Islet of Langerhans (tissue), 1 donor: ENCODE results near the gene ICAM1.

Source experiments
- FAIRE-seq: peaks from one replicate; lab custom pipeline; 2011; peaks lifted over from hg19 to GRCh38; lab: Jason Lieb, UNC

ICAM1 gene

DNA sequence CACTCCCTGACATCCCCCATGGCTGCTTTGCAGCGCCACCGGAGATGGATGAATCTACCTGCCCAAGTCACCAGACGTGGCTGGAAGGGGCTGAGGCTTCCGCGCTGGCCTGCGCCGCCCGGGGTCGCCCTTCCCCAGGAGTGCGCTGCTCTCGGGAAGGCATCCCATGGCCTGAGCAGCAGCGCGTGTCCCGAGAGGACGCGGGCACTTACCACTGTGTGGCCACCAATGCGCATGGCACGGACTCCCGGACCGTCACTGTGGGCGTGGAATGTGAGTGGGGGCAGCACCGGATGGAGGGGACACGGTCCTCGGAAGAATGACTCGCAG lies 23.4 kb downstream of the ICAM1 start:
- FAIRE-seq = no peak

GRCh38 chr19:10295305-10295846 lies 24.5 kb downstream of the ICAM1 start:
- FAIRE-seq = no peak

GRCh38 chr19:10295847-10296591 lies 25.1 kb downstream of the ICAM1 start:
- FAIRE-seq = no peak

DNA sequence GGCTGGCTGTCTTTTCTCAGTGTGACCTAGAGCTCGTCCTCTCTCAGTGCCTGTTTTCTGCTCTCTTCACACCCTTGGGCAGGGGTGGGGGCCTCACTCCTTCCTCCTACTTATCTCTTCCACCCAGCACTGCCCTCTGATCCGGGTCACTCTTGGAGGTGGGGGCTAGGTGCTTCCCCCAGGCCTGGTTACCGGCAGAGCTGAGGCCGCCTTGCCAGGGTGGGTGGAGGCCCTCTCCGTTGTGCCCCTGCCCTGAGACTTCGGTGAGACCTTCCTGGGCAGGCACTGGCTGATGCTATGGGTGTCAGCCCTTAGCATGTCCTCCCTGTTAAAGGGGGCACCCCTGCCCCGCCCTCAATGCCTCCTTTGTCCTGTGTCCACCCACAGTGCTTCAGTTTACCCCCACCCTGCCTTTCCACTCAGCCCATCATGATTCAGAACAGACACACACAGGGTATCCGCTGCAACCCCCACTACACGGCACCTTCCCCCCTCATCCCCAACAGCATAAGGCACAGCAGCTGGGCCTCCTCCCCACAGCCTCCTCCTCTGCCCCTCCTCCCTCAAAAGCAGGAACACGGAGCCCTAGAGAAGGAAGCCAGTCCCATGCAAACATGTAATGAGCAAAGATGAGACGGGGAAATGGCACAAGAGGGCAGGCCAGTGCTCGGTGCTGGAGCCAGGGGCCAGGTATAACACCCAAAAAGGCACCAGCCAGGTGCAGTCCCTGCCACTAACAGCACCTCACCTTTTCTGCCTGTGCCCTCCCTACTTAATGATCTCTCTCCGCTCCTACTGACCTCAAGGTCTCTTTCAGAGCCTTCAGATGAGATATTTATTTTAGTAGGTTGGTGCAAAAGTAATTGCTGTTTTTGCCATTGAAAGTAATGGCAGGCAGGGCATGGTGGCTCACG lies 28.9 kb downstream of the ICAM1 start:
- FAIRE-seq = no peak

DNA sequence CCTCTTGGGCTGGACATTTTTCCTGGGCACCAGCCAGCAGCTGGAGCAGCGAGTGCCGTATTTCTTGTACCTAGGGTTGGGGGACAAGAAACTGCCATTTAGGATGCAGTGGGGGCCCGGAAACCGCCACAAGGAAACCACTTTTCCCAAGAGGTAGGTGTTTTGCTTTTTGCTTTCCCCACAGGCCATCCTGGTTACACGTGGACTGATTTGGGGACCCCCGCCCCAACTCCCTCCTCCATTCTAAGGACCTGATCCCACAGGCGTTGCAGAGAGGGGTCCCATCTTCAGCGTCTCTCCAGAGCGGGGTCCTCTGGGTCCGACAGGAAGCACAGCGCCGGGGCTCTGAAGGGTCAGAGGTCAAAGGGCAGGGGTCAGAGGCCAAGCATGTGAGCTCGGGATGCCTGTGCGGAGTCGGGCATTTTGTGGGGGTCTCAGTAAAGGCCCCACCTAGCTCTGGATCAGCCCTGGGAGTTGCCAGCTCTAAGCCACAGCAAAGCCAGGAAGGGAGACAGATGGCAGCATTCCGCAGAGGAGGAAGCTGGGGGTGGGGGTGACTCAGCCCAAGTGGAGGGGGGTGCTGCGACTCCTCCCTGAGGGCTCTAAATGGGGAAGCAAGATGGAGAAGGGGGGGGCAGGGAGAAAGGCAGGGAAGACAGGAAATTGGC lies 34.4 kb downstream of the ICAM1 start:
- FAIRE-seq = no peak

- no peak for FAIRE-seq
Observed at GRCh38 chr19:10306327-10306726, 35.4 kb downstream of the ICAM1 start.

DNA sequence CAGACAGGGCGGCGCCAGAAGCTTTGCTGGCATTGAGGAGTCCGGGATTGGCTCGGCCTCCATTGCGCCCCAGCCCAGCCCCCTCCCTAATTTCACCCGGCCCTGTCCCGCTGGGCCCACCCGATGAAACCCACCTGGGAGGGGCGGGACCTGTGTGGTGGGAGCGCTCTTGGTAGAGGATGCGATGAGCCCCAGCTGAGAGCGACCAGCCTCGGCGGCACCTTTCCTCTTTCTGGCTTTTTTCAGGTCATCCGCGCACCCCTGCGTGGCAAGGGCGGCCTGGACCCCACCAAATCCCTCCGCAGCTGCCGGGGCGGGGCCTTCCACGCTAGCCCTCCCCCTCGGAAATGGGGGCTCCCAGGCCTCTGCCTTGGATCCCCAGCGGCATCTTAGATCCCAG lies 38.5 kb downstream of the ICAM1 start, which contains the start of gene ZGLP1:
Gene ZGLP1, minus strand, starts transcription at position 393 of the 400 bp plus-strand sequence.
- FAIRE-seq = no peak

DNA sequence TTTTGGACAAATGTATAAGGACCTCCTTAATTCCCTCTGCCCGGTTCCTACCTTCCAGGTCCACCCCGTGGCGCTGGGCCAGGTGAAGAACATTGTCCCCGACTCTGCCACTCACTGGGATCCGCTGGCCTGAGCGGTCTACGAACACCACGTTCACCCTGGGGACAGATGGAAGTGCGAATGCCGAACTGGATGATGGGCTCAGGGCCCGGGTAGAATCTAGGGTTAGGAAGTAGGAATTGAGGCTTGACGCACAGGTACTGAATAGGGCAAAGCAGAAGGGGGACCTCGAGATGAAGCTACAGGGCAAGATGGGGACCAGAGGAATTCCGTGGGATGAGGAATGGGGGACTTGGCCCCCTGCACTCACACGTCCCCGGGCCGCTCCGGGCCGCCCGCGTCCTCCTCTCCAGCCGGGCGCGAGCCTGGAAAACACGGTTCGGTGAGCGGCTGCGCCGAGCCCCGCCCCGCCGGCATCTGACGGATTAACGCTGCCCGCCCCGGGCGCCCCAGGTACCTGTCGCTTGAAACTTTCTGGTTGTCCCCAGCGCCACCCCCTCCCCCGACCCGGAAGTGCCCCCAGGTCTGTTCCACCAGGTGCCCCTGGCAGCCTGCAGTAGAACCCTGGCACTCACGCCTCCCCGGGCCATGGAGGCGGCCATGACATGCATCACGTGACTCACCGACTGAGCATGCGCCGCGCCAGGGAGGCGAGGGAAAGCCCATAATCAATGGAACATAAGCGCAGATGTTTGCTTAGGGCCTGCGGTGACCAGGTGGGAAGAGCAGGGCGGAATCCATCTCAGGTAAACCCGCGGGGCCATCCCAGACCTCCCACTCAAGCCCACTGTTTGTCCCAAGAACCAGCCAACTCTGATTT lies 44.7 kb downstream of the ICAM1 start, which contains the start of gene FDX2:
Gene FDX2, minus strand, starts transcription at position 681 of the 880 bp plus-strand sequence. Its CDS starts 19 bp downstream, at position 662.
- no peak for FAIRE-seq

DNA sequence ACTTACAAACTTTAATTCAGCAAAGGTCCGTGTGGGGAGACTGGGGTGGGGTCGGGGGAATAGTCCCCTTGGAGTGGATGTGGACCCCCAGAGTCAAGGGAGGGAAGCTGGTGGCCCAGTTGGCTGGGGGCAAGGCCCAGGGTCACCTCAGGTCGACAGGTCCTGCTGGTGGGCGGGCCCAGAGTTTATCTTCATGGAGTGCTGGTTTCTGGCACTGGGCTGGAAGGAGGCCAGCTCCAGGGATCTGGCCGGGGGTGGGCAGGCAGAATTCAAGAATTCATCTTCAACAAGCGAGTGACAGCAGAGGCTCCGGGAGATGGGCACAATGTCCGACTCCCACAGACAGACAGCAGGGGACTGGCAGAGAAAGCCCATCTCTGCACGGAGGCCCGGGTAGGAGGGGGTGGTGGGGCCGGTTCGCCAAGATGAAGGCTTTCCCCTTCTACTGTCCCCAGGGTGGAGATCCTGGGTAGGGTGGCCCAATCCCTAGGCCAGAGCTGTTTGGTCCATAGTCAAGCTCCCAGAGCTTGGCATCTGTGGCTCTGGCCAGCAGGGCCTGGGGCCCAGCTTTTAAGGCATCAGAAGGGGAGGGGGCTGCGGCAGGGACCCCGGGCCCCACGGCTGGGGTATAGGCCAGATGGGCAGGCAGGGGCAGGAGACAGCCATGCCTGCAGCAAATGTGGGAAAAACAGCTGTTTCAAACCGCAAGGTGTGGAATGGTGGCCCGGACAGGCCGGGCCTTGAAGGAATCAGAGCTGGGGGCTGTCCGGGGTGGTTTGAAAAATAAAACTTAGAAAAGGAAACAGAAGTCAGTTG lies 45.5 kb downstream of the ICAM1 start:
- FAIRE-seq = no peak

- FAIRE-seq = no peak
Observed at GRCh38 chr19:10317045-10317856, 46.3 kb downstream of the ICAM1 start.

GRCh38 chr19:10317857-10318462 lies 47.0 kb downstream of the ICAM1 start:
- no peak for FAIRE-seq

DNA sequence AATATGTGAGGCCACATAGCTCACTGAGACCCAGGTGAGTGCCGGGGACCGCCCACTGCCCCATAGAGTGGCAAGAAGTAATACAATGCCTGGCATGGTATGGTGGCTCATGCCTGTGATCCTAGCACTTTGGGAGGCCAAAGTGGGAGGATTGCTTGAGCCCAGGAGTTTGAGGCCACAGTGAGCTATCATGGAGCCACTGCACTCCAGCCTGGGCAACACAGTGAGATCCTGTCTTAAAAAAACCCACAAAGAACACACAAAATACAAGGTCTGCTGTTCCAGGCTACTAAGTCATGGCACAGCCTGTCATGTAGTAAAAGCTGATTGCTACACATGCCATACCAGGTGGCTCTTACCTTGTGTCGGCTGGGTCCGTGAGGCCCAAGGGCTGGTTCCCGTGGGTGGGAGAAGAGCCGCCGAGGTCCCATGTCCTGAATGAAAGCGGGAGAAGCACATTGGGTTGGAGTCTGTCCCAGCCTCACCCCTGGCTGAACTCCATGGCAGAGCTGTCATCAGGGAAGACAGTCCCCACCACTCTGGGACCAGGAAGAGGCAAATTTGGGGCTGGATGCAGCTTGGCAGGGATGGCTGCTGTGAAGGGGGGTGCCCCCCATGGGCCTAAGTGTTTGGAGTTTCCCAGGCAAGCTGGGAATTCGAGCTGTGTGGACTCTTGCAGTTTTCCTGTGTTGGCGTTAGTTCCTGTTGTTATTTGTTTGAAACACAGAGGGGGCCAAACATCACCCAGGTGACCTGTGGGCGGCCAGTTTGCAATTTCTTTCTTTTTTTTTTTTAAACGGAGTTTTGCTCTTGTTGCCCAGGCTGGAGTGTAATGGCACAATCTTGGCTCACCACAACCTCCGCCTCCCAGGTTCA lies 48.1 kb downstream of the ICAM1 start:
- no peak for FAIRE-seq

- no peak for FAIRE-seq
Observed at GRCh38 chr19:10320602-10321416, 49.9 kb downstream of the ICAM1 start.

GRCh38 chr19:10321417-10321797 lies 50.5 kb downstream of the ICAM1 start:
- FAIRE-seq = no peak

DNA sequence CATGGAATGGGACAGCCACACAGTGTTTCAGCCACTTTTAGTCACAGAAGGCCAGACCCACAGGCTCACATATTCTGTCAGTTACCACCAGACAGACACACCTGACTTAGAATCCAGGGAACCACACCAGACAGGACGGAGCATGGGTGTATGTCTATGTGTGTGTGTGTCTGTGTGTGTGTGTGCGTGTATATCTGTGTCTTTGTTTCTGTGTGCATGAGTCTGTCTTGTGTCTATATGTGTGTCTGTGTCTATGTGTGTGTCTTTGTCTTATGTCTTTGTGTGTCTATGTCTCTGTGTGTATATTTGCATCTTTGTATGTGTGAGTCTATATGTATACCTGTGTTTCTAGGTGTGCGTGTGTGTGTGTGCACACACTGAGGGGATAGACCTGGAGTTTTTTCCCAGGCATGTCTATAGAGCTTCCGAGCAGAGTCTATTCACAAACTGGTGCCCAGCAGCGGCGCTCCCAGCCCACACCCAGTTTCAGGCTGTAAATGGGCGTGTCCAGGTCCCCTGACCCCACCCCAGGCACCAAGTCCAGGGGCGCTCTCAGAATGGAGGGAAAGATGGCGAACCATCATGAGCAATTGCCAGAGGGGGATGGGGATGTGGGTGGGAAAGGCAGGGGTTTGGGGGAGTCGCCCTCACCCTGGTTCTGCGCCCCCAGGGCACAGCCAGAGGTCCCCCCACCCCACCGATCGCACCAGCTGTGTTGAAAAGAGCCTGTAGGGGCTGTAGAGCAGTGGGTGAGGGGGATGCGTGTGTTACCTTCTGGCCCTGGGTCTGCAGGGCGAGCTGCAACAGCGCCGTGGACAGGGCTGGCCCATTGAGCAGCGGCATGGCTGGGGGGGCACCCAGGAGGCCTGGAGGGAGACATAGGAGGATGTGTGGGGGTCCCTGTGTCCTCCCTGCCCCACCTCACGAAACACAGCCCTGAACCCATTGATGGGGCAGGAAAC lies 51.2 kb downstream of the ICAM1 start:
- no peak for FAIRE-seq

DNA sequence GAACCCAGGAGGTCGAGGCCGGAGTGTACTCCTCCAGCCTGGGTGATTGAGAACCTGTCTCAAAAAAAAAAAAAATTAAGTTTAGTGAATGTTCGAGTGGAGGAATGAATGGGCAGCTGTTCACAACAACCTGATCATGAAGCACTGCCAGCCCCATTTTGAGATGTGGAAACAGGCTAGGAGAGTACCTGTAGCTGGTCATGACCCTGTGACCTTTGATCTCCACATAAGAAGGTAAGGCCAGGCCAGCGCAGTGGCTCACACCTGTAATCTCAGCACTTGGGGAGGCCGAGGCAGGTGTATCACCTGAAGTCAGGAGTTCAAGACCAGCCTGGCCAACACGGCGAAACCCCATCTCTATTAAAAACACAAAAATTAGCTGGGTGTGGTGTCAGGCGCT lies 54.8 kb downstream of the ICAM1 start:
- FAIRE-seq = no peak
